GM21447 (cell line): ENCODE results near the gene TWIST2.

Source experiments
- ATAC-seq: cut with Tn5 transposase; IDR thresholded peaks from one replicate; pipeline ENCODE4 v1.9.1; 2021; ENCODE audit not compliant: unreplicated experiment

TWIST2 gene

GRCh38 chr2:238835726-238836301 is 12.1 kb upstream of the TWIST2 start:
- ATAC-seq, result no peak

- no peak for ATAC-seq
Observed at GRCh38 chr2:238838786-238839327, 9.0 kb upstream of the TWIST2 start.

GRCh38 chr2:238839428-238839827 is 8.5 kb upstream of the TWIST2 start:
- ATAC-seq, result no peak

- no peak for ATAC-seq
Observed at GRCh38 chr2:238841542-238842164, 6.2 kb upstream of the TWIST2 start.

GRCh38 chr2:238843476-238843875 is 4.4 kb upstream of the TWIST2 start:
- ATAC-seq, result no peak

GRCh38 chr2:238845583-238846377 is 2.1 kb upstream of the TWIST2 start:
- ATAC-seq, result no peak

- ATAC-seq, result no peak
Observed at GRCh38 chr2:238846378-238846627, 1.6 kb upstream of the TWIST2 start.

- no peak for ATAC-seq
Observed at GRCh38 chr2:238846628-238847418, 1.1 kb upstream of the TWIST2 start.

GRCh38 chr2:238847419-238847801 is 475 bp upstream of the TWIST2 start:
- no peak for ATAC-seq

- no peak for ATAC-seq
Observed at GRCh38 chr2:238848691-238848975, 748 bp downstream of the TWIST2 start.

GRCh38 chr2:238848976-238849853 is 1.3 kb downstream of the TWIST2 start:
- ATAC-seq, result no peak

- no peak for ATAC-seq
Observed at GRCh38 chr2:238850091-238850490, 2.2 kb downstream of the TWIST2 start.

GRCh38 chr2:238851026-238851425 is 3.1 kb downstream of the TWIST2 start:
- no peak for ATAC-seq

- ATAC-seq, result no peak
Observed at GRCh38 chr2:238851761-238852160, 3.9 kb downstream of the TWIST2 start.

GRCh38 chr2:238852206-238852869 is 4.5 kb downstream of the TWIST2 start:
- ATAC-seq, result no peak

- ATAC-seq, result no peak
Observed at GRCh38 chr2:238853218-238853617, 5.3 kb downstream of the TWIST2 start.

- no peak for ATAC-seq
Observed at GRCh38 chr2:238853721-238854120, 5.8 kb downstream of the TWIST2 start.

- ATAC-seq, result no peak
Observed at GRCh38 chr2:238854246-238854645, 6.4 kb downstream of the TWIST2 start.

- no peak for ATAC-seq
Observed at GRCh38 chr2:238854699-238855229, 6.9 kb downstream of the TWIST2 start.

GRCh38 chr2:238855299-238855698 is 7.4 kb downstream of the TWIST2 start:
- no peak for ATAC-seq
